H9 (cell line): ENCODE data around the gene TSGA10. TPM values are rescaled to one million over a fixed set of nuclear protein-coding genes. Genes with fewer than 3 reads are reported as not detected.
A peak's percentile ranks its signal among the peaks of the same experiment; 100 is the strongest.

Experiments used
- DNase-seq: peaks from one replicate; pipeline ENCODE4 v3.0.0-alpha.2; 2017
- H2AFZ ChIP-seq: one replicate; pipeline ENCODE4 v1.6.1; 2013; ENCODE audit warnings: mild to moderate bottlenecking, low read length, control low read depth, moderate library complexity
- H2AK5ac ChIP-seq: 2 replicates; pipeline ENCODE4 v1.6.1; 2013; ENCODE audit warnings: low read length, control low read depth, mixed read lengths; ENCODE audit not compliant: insufficient read length
- H2BK120ac ChIP-seq: one replicate; pipeline ENCODE4 v1.6.1; 2013; ENCODE audit warnings: low read depth, mild to moderate bottlenecking, low read length, control low read depth, inconsistent platforms; ENCODE audit not compliant: poor library complexity, severe bottlenecking
- H2BK12ac ChIP-seq: 2 replicates; pipeline ENCODE4 v1.6.1; 2013; ENCODE audit warnings: low read length, control low read depth, mixed read lengths, low read depth; ENCODE audit not compliant: insufficient read length
- H2BK15ac ChIP-seq: 2 replicates; pipeline ENCODE4 v1.6.1; 2013; ENCODE audit warnings: low read depth, low read length, control low read depth
- H2BK20ac ChIP-seq: one replicate; pipeline ENCODE4 v1.6.1; 2013; ENCODE audit warnings: low read depth, mild to moderate bottlenecking, low read length, control low read depth, inconsistent platforms; ENCODE audit not compliant: poor library complexity, severe bottlenecking
- H2BK5ac ChIP-seq: 2 replicates; pipeline ENCODE4 v1.6.1; 2013; ENCODE audit warnings: low read length, control low read depth, mixed read lengths; ENCODE audit not compliant: insufficient read length
- H3K14ac ChIP-seq: 2 replicates; pipeline ENCODE4 v1.6.1; 2013; ENCODE audit warnings: low read length, control low read depth; ENCODE audit not compliant: insufficient read depth
- H3K18ac ChIP-seq: 2 replicates; pipeline ENCODE4 v1.6.1; 2013; ENCODE audit warnings: low read depth, mild to moderate bottlenecking, mixed read lengths, low read length, control low read depth; ENCODE audit not compliant: insufficient read length
- H3K23ac ChIP-seq: 2 replicates; pipeline ENCODE4 v1.6.1; 2013; ENCODE audit warnings: low read length, control low read depth, mixed read lengths, low read depth; ENCODE audit not compliant: insufficient read length
- H3K23me2 ChIP-seq: 2 replicates; pipeline ENCODE4 v1.6.1; 2013; ENCODE audit warnings: low read depth, mild to moderate bottlenecking, mixed read lengths, low read length, control low read depth; ENCODE audit not compliant: insufficient read length, poor library complexity, severe bottlenecking
- H3K27ac ChIP-seq: 2 replicates; pipeline ENCODE4 v1.5.1; 2013; ENCODE audit warnings: low read length, control low read depth, mixed read lengths, low read depth; ENCODE audit not compliant: insufficient read length
- H3K27me3 ChIP-seq: 2 replicates; pipeline ENCODE4 v1.6.1; 2013; ENCODE audit warnings: low read length, control low read depth, inconsistent platforms; ENCODE audit not compliant: insufficient read depth
- H3K4ac ChIP-seq: 2 replicates; pipeline ENCODE4 v1.6.1; 2013; ENCODE audit warnings: low read depth, mild to moderate bottlenecking, control low read depth, inconsistent platforms, low read length, moderate library complexity
- H3K4me1 ChIP-seq: 2 replicates; pipeline ENCODE4 v1.6.1; 2013; ENCODE audit warnings: low read length, control low read depth, inconsistent platforms; ENCODE audit not compliant: insufficient read depth
- H3K4me2 ChIP-seq: 2 replicates; pipeline ENCODE4 v1.6.1; 2013; ENCODE audit warnings: low read length, control low read depth, mixed read lengths; ENCODE audit not compliant: insufficient read length, insufficient read depth
- H3K56ac ChIP-seq: 2 replicates; pipeline ENCODE4 v1.6.1; 2013; ENCODE audit warnings: low read depth, mild to moderate bottlenecking, mixed read lengths, low read length, control low read depth; ENCODE audit not compliant: insufficient read length
- H3K79me1 ChIP-seq: 2 replicates; pipeline ENCODE4 v1.6.1; 2013; ENCODE audit warnings: low read depth, mild to moderate bottlenecking, moderate library complexity, low read length, control low read depth, inconsistent platforms; ENCODE audit not compliant: insufficient read depth, poor library complexity, severe bottlenecking
- H3K79me2 ChIP-seq: 2 replicates; pipeline ENCODE4 v1.6.1; 2013; ENCODE audit warnings: low read length, control low read depth, inconsistent platforms; ENCODE audit not compliant: insufficient read depth
- H3K9ac ChIP-seq: 2 replicates; pipeline ENCODE4 v1.6.1; 2013; ENCODE audit warnings: low read length, control low read depth, mixed read lengths; ENCODE audit not compliant: insufficient read length; ENCODE audit errors: extremely low read depth
- H3K9me3 ChIP-seq: one replicate; pipeline ENCODE4 v1.6.1; 2013; ENCODE audit warnings: low read depth, low read length, inconsistent platforms; ENCODE audit not compliant: control insufficient read depth
- H3T11ph ChIP-seq: one replicate; pipeline ENCODE4 v1.6.1; 2013; ENCODE audit warnings: mild to moderate bottlenecking, low read length, control low read depth, inconsistent platforms
- H4K20me1 ChIP-seq: one replicate; pipeline ENCODE4 v1.6.1; 2013; ENCODE audit not compliant: control insufficient read depth, insufficient read length, insufficient read depth
- H4K5ac ChIP-seq: 2 replicates; pipeline ENCODE4 v1.6.1; 2013; ENCODE audit warnings: low read depth, mild to moderate bottlenecking, mixed read lengths, low read length, control low read depth; ENCODE audit not compliant: insufficient read length
- H4K8ac ChIP-seq: replicated peaks from 2 replicates; pipeline ENCODE4 v1.6.1; 2013; ENCODE audit warnings: low read length, control low read depth, mixed read lengths, low read depth; ENCODE audit not compliant: insufficient read length
- H4K91ac ChIP-seq: 2 replicates; pipeline ENCODE4 v1.6.1; 2013; ENCODE audit warnings: low read depth, mild to moderate bottlenecking, moderate library complexity, mixed read lengths, low read length, control low read depth; ENCODE audit not compliant: insufficient read length
- H3K27ac Mint-ChIP-seq, 3 experiments: 2 replicates in 2 of 3; 3 replicates in 1 of 3; pipeline ENCODE4 v1.8.0; 2020 to 2021; ENCODE audit warnings: mixed read lengths in 3 of 3, mild to moderate bottlenecking in 1 of 3, moderate library complexity in 1 of 3
- H3K27me3 Mint-ChIP-seq: 2 replicates; pipeline ENCODE4 v1.8.0; 2021; ENCODE audit warnings: low read depth, mild to moderate bottlenecking, moderate library complexity, mixed read lengths
- H3K36me3 Mint-ChIP-seq, 3 experiments: 2 replicates in 2 of 3; 3 replicates in 1 of 3; pipeline ENCODE4 v1.8.0; 2020 to 2021; ENCODE audit warnings: low read depth in 3 of 3, mixed read lengths in 3 of 3; ENCODE audit not compliant: insufficient read depth in 1 of 3
- H3K4me1 Mint-ChIP-seq, 2 experiments: 2 replicates each; pipeline ENCODE4 v1.8.0; 2020; ENCODE audit warnings: mixed read lengths in 2 of 2
- H3K4me3 Mint-ChIP-seq, 2 experiments: 2 replicates in 1 of 2; 3 replicates in 1 of 2; pipeline ENCODE4 v1.8.0; 2020 to 2021; ENCODE audit warnings: mild to moderate bottlenecking in 2 of 2, mixed read lengths in 2 of 2, moderate library complexity in 1 of 2
- H3K9me3 Mint-ChIP-seq, 2 experiments: 2 replicates in 1 of 2; 3 replicates in 1 of 2; pipeline ENCODE4 v1.8.0; 2020; ENCODE audit warnings: mild to moderate bottlenecking in 2 of 2, mixed read lengths in 2 of 2, moderate library complexity in 1 of 2
- CTCF ChIP-seq: fragments of 200-600 bp; sonication (generic); conservative IDR thresholded peaks from 3 replicates; pipeline ENCODE4 v1.8.0; 2021; ENCODE audit warnings: antibody characterized with exemption, mild to moderate bottlenecking
- WGBS: extraction: QIAGEN DNeasy Blood & Tissue Kit; methylation state at CpG from one replicate; pipeline ENCODE4 v1.1.7; 2013; ENCODE audit warnings: missing lambda C conversion rate, low lambda C conversion rate, mixed read lengths; ENCODE audit not compliant: insufficient read length; ENCODE audit errors: extremely low coverage; 5-methylcytosine and 5-hydroxymethylcytosine counted together
- total RNA-seq: library from RNA; stranded (reverse); gene quantifications from 2 replicates; pipeline ENCODE4 v1.2.1, GENCODE V29; 2021

The TSGA10 gene
- total RNA-seq, 1 experiment from 2014 or later: 6.3 TPM

GRCh38 chr2:99158599-99158998 lies 3.9 kb upstream of the TSGA10 start:
- Mint-ChIP-seq H3K4me3 (no peak overlapping the region), H3K36me3 (peaks cover 10 to 24% (median 18%) of the 10 kb centered on the region in 3 experiments; a peak in 6 of 7 replicates), H3K9me3 (no peaks in the 10 kb centered on the region), H3K4me1 (peaks cover 14 to 20% of the 10 kb centered on the region in 2 experiments), H3K27me3 (no peaks in the 10 kb centered on the region), H3K27ac (peak overlapping the region in 1 of 3 experiments; percentile 25; a peak in 2 of 7 replicates)
- H2BK5ac ChIP-seq: no peak overlapping the region
- peaks cover 2% of the 10 kb centered on the region for H4K20me1 ChIP-seq
- no peak overlapping the region for H3K23ac ChIP-seq
- no peak overlapping the region for H4K5ac ChIP-seq
- H2AFZ ChIP-seq: no peak overlapping the region
- no peak overlapping the region for H3K56ac ChIP-seq
- no peak overlapping the region for H2BK120ac ChIP-seq
- H3K18ac ChIP-seq: no peak overlapping the region
- no peak overlapping the region for H2BK15ac ChIP-seq
- no peaks in the 10 kb centered on the region for H3K9me3 ChIP-seq
- H3T11ph ChIP-seq: no peak overlapping the region
- no peaks in the 10 kb centered on the region for H3K27me3 ChIP-seq
- H2AK5ac ChIP-seq: no peak overlapping the region
- no peak overlapping the region for H3K4me2 ChIP-seq
- 0 out of 2 replicates have a peak, but pooled peaks cover 2% of the 10 kb centered on the region for H3K4me1 ChIP-seq
- H3K79me1 ChIP-seq: no peaks in the 10 kb centered on the region
- no peak overlapping the region for H2BK12ac ChIP-seq
- H3K9ac ChIP-seq: no peak overlapping the region
- H4K8ac ChIP-seq: no peak overlapping the region
- TF ChIP-seq CTCF: peak; percentile 45; the same call in 2 of the 3 replicates
- H3K79me2 ChIP-seq: no peaks in the 10 kb centered on the region; the same call in 1 of the 2 replicates
- no peak overlapping the region for H3K4ac ChIP-seq
- H2BK20ac ChIP-seq: no peak overlapping the region
- H3K27ac ChIP-seq: no peak overlapping the region
- H3K23me2 ChIP-seq: peaks cover 14% of the 10 kb centered on the region
- no peak overlapping the region for H3K14ac ChIP-seq
- no peak overlapping the region for H4K91ac ChIP-seq
- WGBS: no CpG with 5 or more reads among the region's 5 CpGs
- DNase-seq: no peak
